ENCODE results near the gene LGALS9.

Gene LGALS9

DNA sequence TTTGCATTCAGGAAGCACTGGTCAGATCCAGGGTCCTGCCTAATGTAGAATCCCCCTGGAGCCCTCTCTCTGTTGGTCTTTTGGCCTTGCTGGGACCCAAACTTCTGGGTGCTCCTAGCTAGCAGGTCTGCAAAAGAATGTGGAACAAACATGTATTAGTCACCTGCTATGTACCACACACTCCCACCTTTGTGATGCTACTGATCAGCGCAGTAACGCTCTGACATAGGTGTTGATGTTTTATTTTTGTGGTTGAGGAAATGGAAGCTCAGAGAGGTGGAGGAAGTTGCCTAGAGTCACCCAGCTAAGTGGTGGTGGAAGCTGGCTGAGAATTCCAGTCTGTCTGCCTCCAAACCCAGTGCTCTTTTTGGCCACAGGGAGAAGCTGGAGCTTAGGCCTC, 35.8 kb upstream of the LGALS9 start:
- no peak overlapping the region for H3K27ac ChIP-seq (ENCODE audit: low read depth, low read length)
- no peaks in the 10 kb centered on the region for H3K4me1 ChIP-seq (ENCODE audit: control insufficient read depth in 1 of 2, insufficient read depth in 2 of 2, low read length in 2 of 2)
- peaks cover 4 to 27% of the 10 kb centered on the region in 2 donors for H3K36me3 ChIP-seq (ENCODE audit: control insufficient read depth in 1 of 2, insufficient read depth in 2 of 2, low read length in 2 of 2)
- no peaks in the 10 kb centered on the region for H3K9me3 ChIP-seq (ENCODE audit: control insufficient read depth in 1 of 2, low read length in 2 of 2)
- H3K9ac ChIP-seq (ENCODE audit: low read depth in 1 of 2, low read length in 2 of 2) = no peak overlapping the region
- H3K27me3 ChIP-seq (ENCODE audit: control insufficient read depth in 1 of 2, insufficient read depth in 2 of 2, low read length in 2 of 2) = no peaks in the 10 kb centered on the region
- H3K4me3 ChIP-seq (ENCODE audit: low read depth in 1 of 2, low read length in 2 of 2) = no peak overlapping the region

GRCh38 chr17:27596096-27596495, 34.9 kb upstream of the LGALS9 start:
- H3K4me1 ChIP-seq (ENCODE audit: control insufficient read depth in 1 of 2, insufficient read depth in 2 of 2, low read length in 2 of 2) = no peaks in the 10 kb centered on the region
- H3K9me3 ChIP-seq (ENCODE audit: control insufficient read depth in 1 of 2, low read length in 2 of 2) = no peaks in the 10 kb centered on the region
- peaks cover 4 to 26% of the 10 kb centered on the region in 2 donors for H3K36me3 ChIP-seq (ENCODE audit: control insufficient read depth in 1 of 2, insufficient read depth in 2 of 2, low read length in 2 of 2)
- no peak overlapping the region for H3K9ac ChIP-seq (ENCODE audit: low read depth in 1 of 2, low read length in 2 of 2)
- H3K27ac ChIP-seq (ENCODE audit: low read depth, low read length) = no peak overlapping the region
- no peak overlapping the region for H3K4me3 ChIP-seq (ENCODE audit: low read depth in 1 of 2, low read length in 2 of 2)
- no peaks in the 10 kb centered on the region for H3K27me3 ChIP-seq (ENCODE audit: control insufficient read depth in 1 of 2, insufficient read depth in 2 of 2, low read length in 2 of 2)

DNA sequence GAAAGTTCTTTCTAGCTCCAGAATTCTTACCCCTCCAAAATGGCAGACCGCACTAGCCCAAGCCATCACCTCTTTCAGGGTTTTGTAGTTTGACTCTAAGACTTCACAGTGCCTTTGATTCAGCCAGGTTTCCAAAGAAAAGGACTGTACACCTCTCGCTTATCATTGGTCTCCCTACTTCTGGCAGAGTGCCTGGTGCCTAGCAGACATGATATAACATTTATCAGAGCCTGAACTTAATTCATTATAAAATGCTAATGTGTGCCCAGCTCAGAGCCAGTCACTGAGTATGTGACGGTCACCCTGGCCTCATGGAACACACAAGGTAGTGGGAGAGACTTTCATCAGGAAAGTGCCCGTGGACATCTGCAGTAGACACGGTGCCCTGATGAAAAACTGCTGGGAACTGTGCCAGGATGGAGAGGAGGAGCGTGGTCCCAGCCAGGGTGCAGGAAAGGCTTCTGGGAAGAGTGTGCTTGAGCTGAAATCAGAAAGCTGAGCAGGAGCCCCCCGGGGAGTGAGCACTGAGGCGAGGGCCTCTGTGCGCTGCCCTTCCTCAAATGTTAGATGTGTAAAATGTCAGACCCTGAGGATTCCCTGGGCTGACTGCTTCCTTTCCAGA, 34.3 kb upstream of the LGALS9 start:
- Histone ChIP-seq H3K9me3 (ENCODE audit: control insufficient read depth in 1 of 2, low read length in 2 of 2) (no peaks in the 10 kb centered on the region), H3K27ac (ENCODE audit: low read depth, low read length) (no peak overlapping the region), H3K27me3 (ENCODE audit: control insufficient read depth in 1 of 2, insufficient read depth in 2 of 2, low read length in 2 of 2) (no peaks in the 10 kb centered on the region), H3K4me3 (ENCODE audit: low read depth in 1 of 2, low read length in 2 of 2) (no peak overlapping the region), H3K36me3 (ENCODE audit: control insufficient read depth in 1 of 2, insufficient read depth in 2 of 2, low read length in 2 of 2) (peaks cover 4 to 24% of the 10 kb centered on the region in 2 donors), H3K9ac (ENCODE audit: low read depth in 1 of 2, low read length in 2 of 2) (no peak overlapping the region), H3K4me1 (ENCODE audit: control insufficient read depth in 1 of 2, insufficient read depth in 2 of 2, low read length in 2 of 2) (no peaks in the 10 kb centered on the region)

DNA sequence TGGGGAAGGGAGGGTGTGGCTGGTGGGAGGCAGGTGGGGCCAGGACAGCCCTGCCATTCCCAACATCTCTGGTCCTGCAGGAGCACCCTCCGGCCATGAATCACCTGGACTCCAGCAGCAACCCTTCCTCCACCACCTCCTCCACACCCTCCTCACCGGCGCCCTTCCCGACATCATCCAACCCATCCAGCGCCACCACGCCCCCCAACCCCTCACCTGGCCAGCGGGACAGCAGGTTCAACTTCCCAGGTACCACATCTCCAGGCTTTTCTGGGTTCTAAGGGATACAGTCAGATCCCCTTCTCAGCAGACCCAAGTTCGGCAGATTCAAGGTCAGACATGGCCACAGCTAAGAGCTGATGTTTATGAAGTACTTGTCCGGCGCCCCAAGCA, 33.8 kb upstream of the LGALS9 start:
- H3K9me3 ChIP-seq (ENCODE audit: control insufficient read depth in 1 of 2, low read length in 2 of 2) = no peaks in the 10 kb centered on the region
- H3K4me3 ChIP-seq (ENCODE audit: low read depth in 1 of 2, low read length in 2 of 2) = no peak overlapping the region
- H3K36me3 ChIP-seq (ENCODE audit: control insufficient read depth in 1 of 2, insufficient read depth in 2 of 2, low read length in 2 of 2) = peaks cover 4 to 24% of the 10 kb centered on the region in 2 donors
- no peak overlapping the region for H3K27ac ChIP-seq (ENCODE audit: low read depth, low read length)
- no peaks in the 10 kb centered on the region for H3K4me1 ChIP-seq (ENCODE audit: control insufficient read depth in 1 of 2, insufficient read depth in 2 of 2, low read length in 2 of 2)
- H3K9ac ChIP-seq (ENCODE audit: low read depth in 1 of 2, low read length in 2 of 2) = no peak overlapping the region
- H3K27me3 ChIP-seq (ENCODE audit: control insufficient read depth in 1 of 2, insufficient read depth in 2 of 2, low read length in 2 of 2) = no peaks in the 10 kb centered on the region

DNA sequence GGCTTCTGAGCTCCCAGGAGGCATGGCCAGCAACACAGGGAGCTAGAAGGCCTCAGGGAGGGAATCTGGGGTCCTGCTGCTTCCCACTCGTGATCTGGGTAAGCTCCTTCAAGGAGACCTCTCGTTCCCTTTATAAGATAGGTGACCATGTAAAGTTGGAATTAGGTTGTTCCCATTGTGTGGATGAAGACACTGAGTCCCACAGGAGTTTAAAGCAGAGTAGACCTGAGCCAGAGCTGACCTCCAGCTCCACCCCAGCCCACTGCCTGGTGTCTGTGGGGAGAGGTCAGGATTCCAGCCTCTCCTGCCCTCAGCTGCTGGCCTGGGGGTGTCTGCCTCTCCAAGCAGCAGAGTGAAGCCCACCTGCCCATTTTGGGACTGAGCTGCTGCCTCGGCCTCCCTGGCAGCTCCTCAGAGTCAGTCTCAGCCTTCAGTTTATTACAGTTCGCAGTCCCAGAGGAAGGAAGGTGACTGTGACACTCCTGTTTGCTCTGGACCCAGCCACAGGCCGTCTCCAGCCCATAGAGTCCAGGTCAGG, 33.1 kb upstream of the LGALS9 start:
- no peaks in the 10 kb centered on the region for H3K27me3 ChIP-seq (ENCODE audit: control insufficient read depth in 1 of 2, insufficient read depth in 2 of 2, low read length in 2 of 2)
- H3K27ac ChIP-seq (ENCODE audit: low read depth, low read length) = no peak overlapping the region
- peaks cover 4 to 21% of the 10 kb centered on the region in 2 donors for H3K36me3 ChIP-seq (ENCODE audit: control insufficient read depth in 1 of 2, insufficient read depth in 2 of 2, low read length in 2 of 2)

DNA sequence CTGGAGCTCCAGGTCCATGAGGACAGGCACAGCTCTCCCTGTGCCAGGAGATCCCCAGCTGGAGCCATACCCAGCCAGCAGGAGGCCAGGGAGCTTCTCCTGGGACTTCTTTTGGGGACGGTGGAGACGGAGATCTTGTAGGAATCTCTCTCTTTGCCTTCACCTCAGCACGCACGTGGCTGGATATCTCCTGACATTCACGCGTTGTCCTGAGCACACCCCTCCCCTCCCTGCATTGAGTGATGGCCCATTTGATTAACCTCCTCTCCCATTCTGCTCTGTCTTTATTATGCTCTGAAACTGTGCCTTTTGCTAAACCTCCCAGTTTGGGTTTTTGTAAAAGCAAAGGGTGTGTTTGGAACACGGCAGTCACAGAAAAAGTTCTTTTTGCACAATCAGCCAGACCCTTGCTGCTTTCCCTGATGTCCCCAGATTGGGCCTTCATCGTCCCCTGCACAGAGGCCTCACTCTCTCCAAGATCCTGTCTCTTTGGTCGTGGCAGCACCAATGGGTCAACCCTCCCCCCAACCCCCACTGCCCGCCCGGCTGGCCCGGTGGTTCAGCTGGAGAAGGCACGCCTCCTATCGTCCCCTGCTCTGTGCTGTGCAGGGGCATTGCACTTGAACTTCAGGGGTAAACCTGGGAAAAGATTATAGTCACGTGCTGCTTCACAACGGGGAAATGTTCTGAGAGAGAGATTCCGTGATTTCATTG, 32.5 kb upstream of the LGALS9 start:
- no peak overlapping the region for H3K4me3 ChIP-seq (ENCODE audit: low read depth in 1 of 2, low read length in 2 of 2)
- H3K9me3 ChIP-seq (ENCODE audit: control insufficient read depth in 1 of 2, low read length in 2 of 2) = no peaks in the 10 kb centered on the region
- no peak overlapping the region for H3K27ac ChIP-seq (ENCODE audit: low read depth, low read length)
- no peaks in the 10 kb centered on the region for H3K27me3 ChIP-seq (ENCODE audit: control insufficient read depth in 1 of 2, insufficient read depth in 2 of 2, low read length in 2 of 2)
- no peak overlapping the region for H3K9ac ChIP-seq (ENCODE audit: low read depth in 1 of 2, low read length in 2 of 2)
- no peaks in the 10 kb centered on the region for H3K4me1 ChIP-seq (ENCODE audit: control insufficient read depth in 1 of 2, insufficient read depth in 2 of 2, low read length in 2 of 2)
- H3K36me3 ChIP-seq (ENCODE audit: control insufficient read depth in 1 of 2, insufficient read depth in 2 of 2, low read length in 2 of 2) = peaks cover 4 to 18% of the 10 kb centered on the region in 2 donors

More for the DNA sequence above, 33.1 kb upstream of the LGALS9 start:
- H3K4me3 ChIP-seq (ENCODE audit: low read depth in 1 of 2, low read length in 2 of 2) = no peak overlapping the region
- no peaks in the 10 kb centered on the region for H3K9me3 ChIP-seq (ENCODE audit: control insufficient read depth in 1 of 2, low read length in 2 of 2)
- H3K9ac ChIP-seq (ENCODE audit: low read depth in 1 of 2, low read length in 2 of 2) = no peak overlapping the region
- H3K4me1 ChIP-seq (ENCODE audit: control insufficient read depth in 1 of 2, insufficient read depth in 2 of 2, low read length in 2 of 2) = no peaks in the 10 kb centered on the region

GRCh38 chr17:27600471-27600870, 30.5 kb upstream of the LGALS9 start:
- Histone ChIP-seq H3K27ac (ENCODE audit: low read depth, low read length) (no peak overlapping the region), H3K4me3 (ENCODE audit: low read depth in 1 of 2, low read length in 2 of 2) (no peak overlapping the region), H3K9ac (ENCODE audit: low read depth in 1 of 2, low read length in 2 of 2) (no peak overlapping the region), H3K27me3 (ENCODE audit: control insufficient read depth in 1 of 2, insufficient read depth in 2 of 2, low read length in 2 of 2) (no peaks in the 10 kb centered on the region), H3K36me3 (ENCODE audit: control insufficient read depth in 1 of 2, insufficient read depth in 2 of 2, low read length in 2 of 2) (peaks cover 10 to 24% of the 10 kb centered on the region in 2 donors), H3K4me1 (ENCODE audit: control insufficient read depth in 1 of 2, insufficient read depth in 2 of 2, low read length in 2 of 2) (no peaks in the 10 kb centered on the region), H3K9me3 (ENCODE audit: control insufficient read depth in 1 of 2, low read length in 2 of 2) (no peaks in the 10 kb centered on the region)

DNA sequence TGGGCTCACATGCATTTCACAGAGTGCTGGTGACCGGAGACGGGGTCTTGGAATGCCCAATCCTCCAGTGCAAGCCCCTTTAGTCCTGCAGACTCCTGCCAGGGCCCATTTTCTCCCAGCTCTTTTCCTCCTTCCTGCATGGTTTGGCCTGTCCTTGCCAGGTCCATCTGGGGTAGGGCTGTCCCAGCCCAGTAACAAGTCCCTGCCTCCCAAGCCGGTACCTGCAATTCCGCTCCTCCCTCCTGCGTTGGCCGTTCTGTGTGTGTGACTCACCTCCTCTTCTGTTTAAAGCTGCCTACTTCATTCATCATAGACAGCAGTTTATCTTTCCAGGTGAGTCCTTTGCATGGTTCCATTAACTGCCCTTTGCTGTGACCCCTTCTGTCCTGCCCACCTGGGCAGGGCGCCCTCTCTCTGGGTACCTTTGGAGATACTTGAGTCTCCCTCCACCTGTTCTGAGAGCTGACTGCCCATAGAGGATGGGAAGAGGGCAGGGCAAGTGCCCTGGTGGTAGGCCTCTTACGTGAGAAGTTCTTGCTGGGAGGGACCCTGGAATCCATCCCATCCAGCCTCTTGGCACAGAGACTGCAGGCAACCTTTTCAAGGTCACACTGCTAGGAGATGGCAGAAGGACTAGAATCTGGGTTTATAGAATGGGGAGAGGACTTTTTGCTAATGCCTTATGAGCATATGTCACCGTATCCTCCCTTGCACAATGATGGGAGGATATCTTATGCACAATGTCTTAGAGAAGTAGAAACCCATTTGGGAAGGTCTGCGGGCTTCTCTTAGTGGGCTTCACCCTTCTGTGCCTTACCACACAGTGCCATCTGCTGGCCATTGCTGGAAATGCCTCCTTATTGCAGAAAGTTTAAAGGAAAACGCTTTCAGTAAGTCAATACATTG, 29.7 kb upstream of the LGALS9 start:
- H3K27ac ChIP-seq (ENCODE audit: low read depth, low read length) = no peak overlapping the region
- H3K4me1 ChIP-seq (ENCODE audit: control insufficient read depth in 1 of 2, insufficient read depth in 2 of 2, low read length in 2 of 2) = no peaks in the 10 kb centered on the region
- H3K36me3 ChIP-seq (ENCODE audit: control insufficient read depth in 1 of 2, insufficient read depth in 2 of 2, low read length in 2 of 2) = peaks cover 10 to 33% of the 10 kb centered on the region in 2 donors
- no peak overlapping the region for H3K9ac ChIP-seq (ENCODE audit: low read depth in 1 of 2, low read length in 2 of 2)
- no peaks in the 10 kb centered on the region for H3K9me3 ChIP-seq (ENCODE audit: control insufficient read depth in 1 of 2, low read length in 2 of 2)
- no peak overlapping the region for H3K4me3 ChIP-seq (ENCODE audit: low read depth in 1 of 2, low read length in 2 of 2)
- no peaks in the 10 kb centered on the region for H3K27me3 ChIP-seq (ENCODE audit: control insufficient read depth in 1 of 2, insufficient read depth in 2 of 2, low read length in 2 of 2)

- Histone ChIP-seq H3K4me1 (ENCODE audit: control insufficient read depth in 1 of 2, insufficient read depth in 2 of 2, low read length in 2 of 2) (no peaks in the 10 kb centered on the region), H3K36me3 (ENCODE audit: control insufficient read depth in 1 of 2, insufficient read depth in 2 of 2, low read length in 2 of 2) (peaks cover 10 to 35% of the 10 kb centered on the region in 2 donors), H3K9ac (ENCODE audit: low read depth in 1 of 2, low read length in 2 of 2) (no peak overlapping the region), H3K27me3 (ENCODE audit: control insufficient read depth in 1 of 2, insufficient read depth in 2 of 2, low read length in 2 of 2) (no peaks in the 10 kb centered on the region), H3K27ac (ENCODE audit: low read depth, low read length) (no peak overlapping the region), H3K4me3 (ENCODE audit: low read depth in 1 of 2, low read length in 2 of 2) (no peak overlapping the region), H3K9me3 (ENCODE audit: control insufficient read depth in 1 of 2, low read length in 2 of 2) (no peaks in the 10 kb centered on the region)
These were observed 29.0 kb upstream of the LGALS9 start for GRCh38 chr17:27601975-27602302.
